Measurements from ENCODE around the gene FKRP. TPM values are rescaled to one million over a fixed set of nuclear protein-coding genes. Genes with fewer than 3 reads are reported as not detected.
"Not testable (repeated sequence)": the region's sequence is repeated elsewhere in the genome, so short reads cannot be mapped to it uniquely, and the experiment has no call there.

FKRP gene
- total RNA-seq, 1 experiment from 2014 or later: 24.1 TPM

DNA sequence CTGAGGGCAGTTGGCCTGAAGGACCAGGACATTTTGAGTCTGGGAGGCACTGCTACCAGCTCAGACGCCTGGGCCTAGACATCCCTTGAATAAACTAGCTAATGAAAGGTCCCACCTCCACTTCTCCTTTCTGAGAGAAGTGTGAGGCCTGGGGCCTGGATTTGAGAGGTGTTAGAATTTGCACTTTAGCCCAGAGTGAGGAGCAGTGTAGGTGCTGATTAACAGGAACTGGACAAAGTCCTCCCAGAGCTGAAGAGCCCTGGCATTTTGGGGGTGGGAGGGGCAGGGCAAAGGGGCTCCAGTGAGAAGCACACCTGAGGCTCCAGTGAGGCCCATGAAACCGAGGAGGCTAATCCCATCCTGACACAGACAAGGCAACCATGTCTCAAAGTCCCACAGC is 57.7 kb downstream of the FKRP start:
- TF ChIP-seq CBFB (CRISPR knock-in tag; IDR thresholded peaks at IDR 0.05; ENCODE audit: low read depth) (no peak), ZNF219 (CRISPR knock-in tag; IDR thresholded peaks at IDR 0.05; ENCODE audit: borderline replicate concordance) (no peak), NFYB (CRISPR knock-in tag; conservative IDR thresholded peaks at IDR 0.05; ENCODE audit: low read depth) (no peak), ZNF416 (CRISPR knock-in tag; IDR thresholded peaks at IDR 0.05) (no peak)
- TF ChIP-seq, protein P1, sequence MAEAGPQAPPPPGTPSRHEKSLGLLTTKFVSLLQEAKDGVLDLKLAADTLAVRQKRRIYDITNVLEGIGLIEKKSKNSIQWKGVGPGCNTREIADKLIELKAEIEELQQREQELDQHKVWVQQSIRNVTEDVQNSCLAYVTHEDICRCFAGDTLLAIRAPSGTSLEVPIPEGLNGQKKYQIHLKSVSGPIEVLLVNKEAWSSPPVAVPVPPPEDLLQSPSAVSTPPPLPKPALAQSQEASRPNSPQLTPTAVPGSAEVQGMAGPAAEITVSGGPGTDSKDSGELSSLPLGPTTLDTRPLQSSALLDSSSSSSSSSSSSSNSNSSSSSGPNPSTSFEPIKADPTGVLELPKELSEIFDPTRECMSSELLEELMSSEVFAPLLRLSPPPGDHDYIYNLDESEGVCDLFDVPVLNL (CRISPR knock-in tag; IDR thresholded peaks at IDR 0.05; ENCODE audit: borderline replicate concordance, low read depth): no peak
- TF ChIP-seq, protein P2, sequence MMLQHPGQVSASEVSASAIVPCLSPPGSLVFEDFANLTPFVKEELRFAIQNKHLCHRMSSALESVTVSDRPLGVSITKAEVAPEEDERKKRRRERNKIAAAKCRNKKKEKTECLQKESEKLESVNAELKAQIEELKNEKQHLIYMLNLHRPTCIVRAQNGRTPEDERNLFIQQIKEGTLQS (CRISPR knock-in tag; conservative IDR thresholded peaks at IDR 0.05): no peak
- TF ChIP-seq, protein P3, sequence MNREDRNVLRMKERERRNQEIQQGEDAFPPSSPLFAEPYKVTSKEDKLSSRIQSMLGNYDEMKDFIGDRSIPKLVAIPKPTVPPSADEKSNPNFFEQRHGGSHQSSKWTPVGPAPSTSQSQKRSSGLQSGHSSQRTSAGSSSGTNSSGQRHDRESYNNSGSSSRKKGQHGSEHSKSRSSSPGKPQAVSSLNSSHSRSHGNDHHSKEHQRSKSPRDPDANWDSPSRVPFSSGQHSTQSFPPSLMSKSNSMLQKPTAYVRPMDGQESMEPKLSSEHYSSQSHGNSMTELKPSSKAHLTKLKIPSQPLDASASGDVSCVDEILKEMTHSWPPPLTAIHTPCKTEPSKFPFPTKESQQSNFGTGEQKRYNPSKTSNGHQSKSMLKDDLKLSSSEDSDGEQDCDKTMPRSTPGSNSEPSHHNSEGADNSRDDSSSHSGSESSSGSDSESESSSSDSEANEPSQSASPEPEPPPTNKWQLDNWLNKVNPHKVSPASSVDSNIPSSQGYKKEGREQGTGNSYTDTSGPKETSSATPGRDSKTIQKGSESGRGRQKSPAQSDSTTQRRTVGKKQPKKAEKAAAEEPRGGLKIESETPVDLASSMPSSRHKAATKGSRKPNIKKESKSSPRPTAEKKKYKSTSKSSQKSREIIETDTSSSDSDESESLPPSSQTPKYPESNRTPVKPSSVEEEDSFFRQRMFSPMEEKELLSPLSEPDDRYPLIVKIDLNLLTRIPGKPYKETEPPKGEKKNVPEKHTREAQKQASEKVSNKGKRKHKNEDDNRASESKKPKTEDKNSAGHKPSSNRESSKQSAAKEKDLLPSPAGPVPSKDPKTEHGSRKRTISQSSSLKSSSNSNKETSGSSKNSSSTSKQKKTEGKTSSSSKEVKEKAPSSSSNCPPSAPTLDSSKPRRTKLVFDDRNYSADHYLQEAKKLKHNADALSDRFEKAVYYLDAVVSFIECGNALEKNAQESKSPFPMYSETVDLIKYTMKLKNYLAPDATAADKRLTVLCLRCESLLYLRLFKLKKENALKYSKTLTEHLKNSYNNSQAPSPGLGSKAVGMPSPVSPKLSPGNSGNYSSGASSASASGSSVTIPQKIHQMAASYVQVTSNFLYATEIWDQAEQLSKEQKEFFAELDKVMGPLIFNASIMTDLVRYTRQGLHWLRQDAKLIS (CRISPR knock-in tag; IDR thresholded peaks at IDR 0.05; ENCODE audit: borderline replicate concordance): no peak
- Mint-ChIP-seq H3K9me3 (no peaks in the 10 kb centered on the region), H3K36me3 (no peaks in the 10 kb centered on the region), H3K27ac (no peak overlapping the region), H3K4me1 (no peaks in the 10 kb centered on the region), H3K4me3 (no peak overlapping the region), H3K27me3 (ENCODE audit: low read depth) (no peaks in the 10 kb centered on the region)
- ATAC-seq: no peak
- ChIA-PET POLR2A (interaction anchor here (0.6 kb wide), 1 partner anchor 9 kb away, joined by 3 read pairs; no protein-coding TSS in a partner anchor), CTCF (interaction anchor here (1.6 kb wide), 1 partner anchor 49 kb away, joined by 3 read pairs; no protein-coding TSS in a partner anchor)
- DNase-seq (ENCODE audit: low spot score): no peak

DNA sequence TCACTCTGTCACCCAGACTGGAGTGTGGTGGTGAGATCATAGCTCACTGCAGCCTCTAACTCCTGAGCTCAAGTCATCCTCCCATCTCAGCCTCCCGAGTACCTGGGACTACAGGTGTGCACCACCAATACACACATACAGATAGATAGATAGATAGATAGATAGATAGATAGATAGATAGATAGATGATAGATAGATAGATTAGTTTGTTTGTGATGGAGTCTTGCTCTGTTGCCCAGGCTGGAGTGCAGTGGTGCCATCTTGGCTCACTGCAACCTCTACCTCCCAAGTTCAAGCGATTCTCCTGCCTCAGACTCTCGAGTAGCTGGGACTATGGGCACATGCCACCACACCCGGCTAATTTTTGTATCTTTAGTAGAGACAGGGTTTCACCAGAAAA is 58.6 kb downstream of the FKRP start:
- ChIA-PET POLR2A (interaction anchor here (1.0 kb wide), 1 partner anchor 22 kb away, joined by 3 read pairs; no protein-coding TSS in a partner anchor), CTCF (interaction anchor here (1.1 kb wide), 1 partner anchor 38 kb away, joined by 4 read pairs; no protein-coding TSS in a partner anchor)
- not testable (repeated sequence) for ATAC-seq; DNase-seq (ENCODE audit: low spot score); H3K4me3 Mint-ChIP-seq; H3K27me3 Mint-ChIP-seq (ENCODE audit: low read depth); H3K36me3 Mint-ChIP-seq; H3K4me1 Mint-ChIP-seq; H3K9me3 Mint-ChIP-seq; H3K27ac Mint-ChIP-seq

DNA sequence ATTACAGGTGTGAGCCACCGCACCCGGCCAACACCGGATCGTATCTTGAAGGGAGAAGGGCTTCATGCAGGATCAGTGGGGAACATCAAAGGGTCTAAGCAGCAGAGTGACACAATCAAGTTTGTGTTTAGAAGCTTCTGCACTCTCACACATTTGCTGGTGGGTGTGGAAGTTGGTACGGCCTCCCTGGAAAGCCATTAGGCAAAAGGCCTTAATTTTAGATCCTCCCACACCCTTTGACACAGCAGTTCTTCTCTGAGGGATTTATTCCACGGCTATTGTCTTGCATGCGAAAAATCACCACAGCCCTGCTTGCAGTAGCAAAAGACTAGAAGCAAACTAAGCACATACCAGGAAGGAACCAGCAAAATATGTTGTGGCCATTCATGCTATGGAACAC is 60.8 kb downstream of the FKRP start:
- TF ChIP-seq, protein P4, sequence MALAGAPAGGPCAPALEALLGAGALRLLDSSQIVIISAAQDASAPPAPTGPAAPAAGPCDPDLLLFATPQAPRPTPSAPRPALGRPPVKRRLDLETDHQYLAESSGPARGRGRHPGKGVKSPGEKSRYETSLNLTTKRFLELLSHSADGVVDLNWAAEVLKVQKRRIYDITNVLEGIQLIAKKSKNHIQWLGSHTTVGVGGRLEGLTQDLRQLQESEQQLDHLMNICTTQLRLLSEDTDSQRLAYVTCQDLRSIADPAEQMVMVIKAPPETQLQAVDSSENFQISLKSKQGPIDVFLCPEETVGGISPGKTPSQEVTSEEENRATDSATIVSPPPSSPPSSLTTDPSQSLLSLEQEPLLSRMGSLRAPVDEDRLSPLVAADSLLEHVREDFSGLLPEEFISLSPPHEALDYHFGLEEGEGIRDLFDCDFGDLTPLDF (CRISPR knock-in tag; IDR thresholded peaks at IDR 0.05): no peak
- TF ChIP-seq RELA (CRISPR knock-in tag; IDR thresholded peaks at IDR 0.05; ENCODE audit: borderline replicate concordance) (no peak), JAZF1 (CRISPR knock-in tag; IDR thresholded peaks at IDR 0.05) (no peak), OVOL2 (CRISPR knock-in tag; IDR thresholded peaks at IDR 0.05; ENCODE audit: borderline replicate concordance) (no peak), IRF2 (CRISPR knock-in tag; IDR thresholded peaks at IDR 0.05; ENCODE audit: borderline replicate concordance, low read depth) (no peak), GTF2I (CRISPR knock-in tag; conservative IDR thresholded peaks at IDR 0.05) (no peak), NR1H2 (CRISPR knock-in tag; IDR thresholded peaks at IDR 0.05) (no peak), GRHL2 (CRISPR knock-in tag; IDR thresholded peaks at IDR 0.05; ENCODE audit: insufficient replicate concordance, severe bottlenecking) (no peak)
- TF ChIP-seq, protein P5, sequence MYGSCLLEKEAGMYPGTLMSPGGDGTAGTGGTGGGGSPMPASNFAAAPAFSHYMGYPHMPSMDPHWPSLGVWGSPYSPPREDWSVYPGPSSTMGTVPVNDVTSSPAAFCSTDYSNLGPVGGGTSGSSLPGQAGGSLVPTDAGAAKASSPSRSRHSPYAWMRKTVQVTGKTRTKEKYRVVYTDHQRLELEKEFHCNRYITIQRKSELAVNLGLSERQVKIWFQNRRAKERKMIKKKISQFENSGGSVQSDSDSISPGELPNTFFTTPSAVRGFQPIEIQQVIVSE (CRISPR knock-in tag; IDR thresholded peaks at IDR 0.05; ENCODE audit: borderline replicate concordance): no peak
- TF ChIP-seq, protein P6, sequence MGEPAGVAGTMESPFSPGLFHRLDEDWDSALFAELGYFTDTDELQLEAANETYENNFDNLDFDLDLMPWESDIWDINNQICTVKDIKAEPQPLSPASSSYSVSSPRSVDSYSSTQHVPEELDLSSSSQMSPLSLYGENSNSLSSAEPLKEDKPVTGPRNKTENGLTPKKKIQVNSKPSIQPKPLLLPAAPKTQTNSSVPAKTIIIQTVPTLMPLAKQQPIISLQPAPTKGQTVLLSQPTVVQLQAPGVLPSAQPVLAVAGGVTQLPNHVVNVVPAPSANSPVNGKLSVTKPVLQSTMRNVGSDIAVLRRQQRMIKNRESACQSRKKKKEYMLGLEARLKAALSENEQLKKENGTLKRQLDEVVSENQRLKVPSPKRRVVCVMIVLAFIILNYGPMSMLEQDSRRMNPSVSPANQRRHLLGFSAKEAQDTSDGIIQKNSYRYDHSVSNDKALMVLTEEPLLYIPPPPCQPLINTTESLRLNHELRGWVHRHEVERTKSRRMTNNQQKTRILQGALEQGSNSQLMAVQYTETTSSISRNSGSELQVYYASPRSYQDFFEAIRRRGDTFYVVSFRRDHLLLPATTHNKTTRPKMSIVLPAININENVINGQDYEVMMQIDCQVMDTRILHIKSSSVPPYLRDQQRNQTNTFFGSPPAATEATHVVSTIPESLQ (CRISPR knock-in tag; IDR thresholded peaks at IDR 0.05): no peak
- TF ChIP-seq, protein P7, sequence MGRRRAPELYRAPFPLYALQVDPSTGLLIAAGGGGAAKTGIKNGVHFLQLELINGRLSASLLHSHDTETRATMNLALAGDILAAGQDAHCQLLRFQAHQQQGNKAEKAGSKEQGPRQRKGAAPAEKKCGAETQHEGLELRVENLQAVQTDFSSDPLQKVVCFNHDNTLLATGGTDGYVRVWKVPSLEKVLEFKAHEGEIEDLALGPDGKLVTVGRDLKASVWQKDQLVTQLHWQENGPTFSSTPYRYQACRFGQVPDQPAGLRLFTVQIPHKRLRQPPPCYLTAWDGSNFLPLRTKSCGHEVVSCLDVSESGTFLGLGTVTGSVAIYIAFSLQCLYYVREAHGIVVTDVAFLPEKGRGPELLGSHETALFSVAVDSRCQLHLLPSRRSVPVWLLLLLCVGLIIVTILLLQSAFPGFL (CRISPR knock-in tag; IDR thresholded peaks at IDR 0.05; ENCODE audit: borderline replicate concordance): no peak
- TF ChIP-seq, protein P2 (CRISPR knock-in tag; conservative IDR thresholded peaks at IDR 0.05): no peak
- H3K36me3 Mint-ChIP-seq: no peaks in the 10 kb centered on the region
- DNase-seq (ENCODE audit: low spot score) (no peak), ATAC-seq (no peak)
- ChIA-PET CTCF (interaction anchor here (1.5 kb wide), 1 partner anchor 22 kb away, joined by 3 read pairs; no protein-coding TSS in a partner anchor), POLR2A (no interaction called here)
- no peak overlapping the region for H3K27ac Mint-ChIP-seq
- no peak overlapping the region for H3K4me3 Mint-ChIP-seq
- H3K4me1 Mint-ChIP-seq: no peaks in the 10 kb centered on the region
- no peaks in the 10 kb centered on the region for H3K9me3 Mint-ChIP-seq
- no peaks in the 10 kb centered on the region for H3K27me3 Mint-ChIP-seq (ENCODE audit: low read depth)
